HepG2 (cell line): Measurements from ENCODE around the gene BBS5. TPM values are rescaled to one million over a fixed set of nuclear protein-coding genes. Genes with fewer than 3 reads are reported as not detected.
"Not testable (repeated sequence)": the region's sequence is repeated elsewhere in the genome, so short reads cannot be mapped to it uniquely, and the experiment has no call there.

Experiments used
- ATAC-seq: fragments of 200-7000 bp; cut with Tn5 transposase; 3 replicates; pipeline ENCODE4 v1.9.1; 2020; ENCODE audit warnings: mild to moderate bottlenecking, moderate library complexity
- BruUV-seq: library from RNA; stranded (reverse); fragments of 400-500 nt; replicated peaks from 2 replicates; lab custom pipeline; 2021; lab: Mats Ljungman, UMichigan
- CTCF ChIA-PET: fragments of 300-600 bp; formaldehyde crosslinking; extraction: SDS; loops from one replicate; lab custom pipeline; 2021; ENCODE audit warnings: low total read pairs, inconsistent platforms, low intra/inter-chr PET ratio; lab: Yijun Ruan, JAX
- POLR2A ChIA-PET: fragments of 350-600 bp; sonication (Branson Sonifier 250); formaldehyde crosslinking; loops from one replicate; lab custom pipeline; 2020; ENCODE audit warnings: antibody characterized with exemption, inconsistent platforms; lab: Yijun Ruan, JAX
- DNase-seq: peaks from one replicate; pipeline ENCODE4 v3.0.0-alpha.2; 2015; ENCODE audit warnings: low spot score
- FAIRE-seq: peaks from 3 replicates; lab custom pipeline; 2011; peaks lifted over from hg19 to GRCh38; lab: Jason Lieb, UNC
- H2AFZ ChIP-seq: one replicate; pipeline ENCODE4 v1.6.1; 2011; ENCODE audit warnings: low read length, inconsistent platforms
- H3K27ac ChIP-seq: fragments of 300-600 bp; 3 replicates; pipeline ENCODE4 v1.8.0; 2011; ENCODE audit warnings: mixed run types, mild to moderate bottlenecking, mixed read lengths, low read length, inconsistent platforms; ENCODE audit not compliant: insufficient read depth; ENCODE audit errors: extremely low read length
- H3K27me3 ChIP-seq, 2 experiments: fragments of 200-600 bp in 1 of 2; 2 replicates in 1 of 2; 3 replicates in 1 of 2; pipeline versions ENCODE4 v1.6.0 to v1.8.0; 2011; ENCODE audit warnings: low read length in 2 of 2, mild to moderate bottlenecking in 2 of 2, moderate library complexity in 2 of 2, inconsistent platforms in 1 of 2; ENCODE audit not compliant: insufficient read depth in 2 of 2, control insufficient read depth in 1 of 2
- H3K36me3 ChIP-seq, 2 experiments: fragments of 200-600 bp in 1 of 2; replicated peaks in 1 of 2; 2 replicates in 1 of 2; 3 replicates in 1 of 2; pipeline versions ENCODE4 v1.5.1 to v1.8.0; 2011; ENCODE audit warnings: low read length in 2 of 2, inconsistent platforms in 1 of 2; ENCODE audit not compliant: insufficient read depth in 2 of 2, control insufficient read depth in 1 of 2
- H3K4me1 ChIP-seq: 2 replicates; pipeline ENCODE4 v1.5.1; 2012; ENCODE audit warnings: low read length, inconsistent platforms; ENCODE audit not compliant: insufficient read depth
- H3K4me2 ChIP-seq: 2 replicates; pipeline ENCODE4 v1.6.0; 2011; ENCODE audit warnings: low read depth, low read length, inconsistent platforms
- H3K4me3 ChIP-seq, 3 experiments: fragments of 200-600 bp in 1 of 3; sonication (generic), shearing (Covaris generic) in 1 of 3; replicated peaks in 1 of 3; 2 replicates each; pipeline ENCODE4 v1.5.1; 2011 to 2016; ENCODE audit warnings: low read length in 3 of 3, inconsistent platforms in 2 of 3, low read depth in 2 of 3, mild to moderate bottlenecking in 2 of 3, control low read depth in 1 of 3, mixed read lengths in 1 of 3; ENCODE audit not compliant: insufficient read depth in 1 of 3
- H3K79me2 ChIP-seq: one replicate; pipeline ENCODE4 v1.6.1; 2011; ENCODE audit warnings: low read length, inconsistent platforms; ENCODE audit not compliant: insufficient read depth
- H3K9ac ChIP-seq: 2 replicates; pipeline ENCODE4 v1.6.0; 2011; ENCODE audit warnings: mild to moderate bottlenecking, low read depth, low read length, inconsistent platforms; ENCODE audit not compliant: insufficient read depth
- H3K9me3 ChIP-seq: 2 replicates; pipeline ENCODE4 v1.5.1; 2012; ENCODE audit warnings: mild to moderate bottlenecking, low read length
- H4K20me1 ChIP-seq: 2 replicates; pipeline ENCODE4 v1.6.0; 2011; ENCODE audit warnings: inconsistent platforms, mild to moderate bottlenecking, low read length, moderate library complexity; ENCODE audit not compliant: insufficient read depth
- FOXA1 ChIP-seq, 2 experiments: fragments of 450-650 bp in 1 of 2; sonication (generic) in 1 of 2; formaldehyde crosslinking in 1 of 2; IDR thresholded peaks; 2 replicates each; pipeline versions ENCODE4 v1.4.0 to v1.6.1; 2016 to 2020; ENCODE audit warnings: missing genetic modification reagents in 1 of 2
- MIER2 ChIP-seq: IDR thresholded peaks from 2 replicates; pipeline ENCODE4 v1.6.1; 2016; ENCODE audit warnings: missing biosample characterization, missing genetic modification reagents
- MNT ChIP-seq: fragments of 450-650 bp; IDR thresholded peaks from 2 replicates; pipeline ENCODE4 v1.6.1; 2016
- REST ChIP-seq, 2 experiments: IDR thresholded peaks; 2 replicates each; pipeline ENCODE4 v1.6.1; 2011 to 2012; ENCODE audit warnings: low read length in 2 of 2, borderline replicate concordance in 1 of 2, low read depth in 1 of 2, mild to moderate bottlenecking in 1 of 2, moderate library complexity in 1 of 2
- WGBS: methylation state at CpG from one replicate; pipeline ENCODE4 v1.1.6; 2017; ENCODE audit warnings: low lambda C conversion rate; 5-methylcytosine and 5-hydroxymethylcytosine counted together
- in situ Hi-C: cut with HindIII; loops from 2 replicates; pipeline ENCODE4 v1.10.0; 2017; ENCODE audit warnings: low pct_unique_long_range_greater_than_20kb; ENCODE audit not compliant: extremely low pct_ligation_motif_present
- intact Hi-C: fragments of 100-400 bp; cut with micrococcal nuclease; formaldehyde crosslinking; loops from one replicate; pipeline ENCODE4 v1.10.0; 2022; ENCODE audit not compliant: unreplicated experiment
- polyA plus RNA-seq, 8 experiments: library from polyadenylated mRNA; depleted of rRNA in 3 of 8; stranded (reverse) in 7 of 8; unstranded in 1 of 8; fragments of >200 nt; fragmentation: Illumina TruSeq in 4 of 8; extraction: Trizol in 4 of 8; gene quantifications; 2 replicates each; pipeline versions ENCODE4 v1.2.1 to v1.2.3, GENCODE V29; 2011 to 2016; ENCODE audit warnings: low read depth in 4 of 8, missing spikeins in 1 of 8, mixed read lengths in 1 of 8; ENCODE audit not compliant: insufficient read depth in 1 of 8
- total RNA-seq, 5 experiments: library from RNA; depleted of rRNA; stranded (reverse); fragments of >200 nt; fragmentation: Illumina TruSeq; extraction: Trizol; gene quantifications; 2 replicates each; pipeline ENCODE4 v1.2.3, GENCODE V29; 2016; ENCODE audit warnings: low read depth in 1 of 5

The BBS5 gene
- total and polyA plus RNA-seq, 2 of the 13 experiments (the other 11 are each of a cell fraction or from before 2014, with no cell fraction given): 1.8 to 4.5 TPM

DNA sequence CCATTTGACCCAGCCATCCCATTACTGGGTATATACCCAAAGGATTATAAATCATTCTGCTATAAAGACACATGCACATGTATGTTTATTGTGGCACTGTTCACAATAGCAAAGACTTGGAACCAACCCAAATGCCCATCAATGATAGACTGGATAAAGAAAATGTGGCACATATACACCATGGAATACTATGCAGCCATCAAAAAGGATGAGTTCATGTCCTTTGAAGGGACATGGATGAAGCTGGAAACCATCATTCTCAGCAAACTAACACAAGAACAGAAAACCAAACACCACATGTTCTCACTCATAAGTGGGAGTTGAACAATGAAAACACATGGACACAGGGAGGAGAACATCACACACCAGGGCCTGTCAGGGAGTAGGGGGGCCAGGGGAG lies 47.5 kb upstream of the BBS5 start:
- H3K36me3 ChIP-seq, H3K27ac ChIP-seq, FAIRE-seq, DNase-seq, H3K4me3 ChIP-seq, H3K79me2 ChIP-seq, BruUV-seq, ATAC-seq, H3K9ac ChIP-seq, H4K20me1 ChIP-seq, H2AFZ ChIP-seq, H3K4me2 ChIP-seq, in situ Hi-C loops, intact Hi-C loops, POLR2A ChIA-PET, CTCF ChIA-PET, H3K4me1 ChIP-seq, H3K9me3 ChIP-seq: not testable (repeated sequence)
- 0 out of 2 replicates have a peak, but pooled peaks have one; percentile 38 for TF ChIP-seq MNT
- peaks cover 0 to 17% of the 10 kb centered on the region in 2 experiments; a peak in 3 of 5 replicates for H3K27me3 ChIP-seq

DNA sequence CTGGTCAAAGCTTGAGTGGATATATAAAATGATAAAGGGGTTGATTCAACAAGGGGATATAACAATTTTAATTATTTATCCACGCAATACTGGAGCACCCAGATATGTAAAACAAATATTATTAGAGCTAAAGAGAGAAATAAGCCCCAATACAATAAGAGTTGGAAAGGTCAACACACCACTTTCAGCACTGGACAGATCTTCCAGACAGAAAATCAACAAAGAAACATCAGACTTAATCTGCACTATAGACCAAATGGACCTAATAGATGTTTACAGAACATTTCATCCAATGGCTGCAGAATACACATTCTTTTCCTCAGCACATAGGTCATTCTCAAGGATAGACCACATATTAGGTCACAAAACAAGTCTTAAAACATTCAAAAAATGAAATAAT lies 45.1 kb upstream of the BBS5 start:
- H3K9ac ChIP-seq; in situ Hi-C loops; H3K36me3 ChIP-seq; H3K27me3 ChIP-seq; FAIRE-seq; H2AFZ ChIP-seq; H3K4me3 ChIP-seq; H4K20me1 ChIP-seq; CTCF ChIA-PET; H3K4me2 ChIP-seq; H3K9me3 ChIP-seq; POLR2A ChIA-PET; H3K79me2 ChIP-seq; H3K4me1 ChIP-seq; DNase-seq; intact Hi-C loops; ATAC-seq; H3K27ac ChIP-seq; BruUV-seq; TF ChIP-seq FOXA1 (IDR thresholded peaks at IDR 0.05): not testable (repeated sequence)
- WGBS: 0% methylated on average over 1 of the region's 1 CpG
- peak in 1 of 2 experiments; percentile 87; a peak in 3 of 4 replicates for TF ChIP-seq REST (IDR thresholded peaks at IDR 0.05; ENCODE audit: borderline replicate concordance in 1 of 2, low read depth in 1 of 2, low read length in 2 of 2)
- peak; percentile 93 for TF ChIP-seq MIER2 (CRISPR knock-in tag)
- 0 out of 2 replicates have a peak, but pooled peaks have one; percentile 26 for TF ChIP-seq FOXA1 (CRISPR knock-in tag; IDR thresholded peaks at IDR 0.05)
